Pancreas (tissue), 10 donors: Measurements from ENCODE around the gene FBH1. TPM values are rescaled to one million over a fixed set of nuclear protein-coding genes. Genes with fewer than 3 reads are reported as not detected.

Experiments
- ATAC-seq, 4 donors: fragments of 200-7000 bp; cut with Tn5 transposase; one replicate each; pipeline versions ENCODE4 v1.8.0 to v1.9.1; 2020; ENCODE audit warnings: mild to moderate bottlenecking in 4 of 4, moderate library complexity in 4 of 4
- DNase-seq, 6 donors: peaks; one replicate each; pipeline ENCODE4 v3.0.0-alpha.2; 2020
- FAIRE-seq: peaks from 2 replicates; lab custom pipeline; 2012; peaks lifted over from hg19 to GRCh38; lab: Jason Lieb, UNC
- H3K27ac ChIP-seq, 4 donors: fragments of 200-600 bp; sonication (generic); 1 replicate in 3 of 4; 2 replicates in 1 of 4; pipeline versions ENCODE4 v1.5.0 to v1.8.0; 2020
- H3K27me3 ChIP-seq, 4 donors: fragments of 200-600 bp; one replicate each; pipeline ENCODE4 v1.8.0; 2021
- H3K36me3 ChIP-seq, 3 donors: fragments of 200-600 bp; sonication (generic) in 1 of 3; one replicate each; pipeline versions ENCODE4 v1.5.0 to v1.8.0; 2020 to 2021
- H3K4me1 ChIP-seq, 3 donors: fragments of 200-600 bp; one replicate each; pipeline ENCODE4 v1.8.0; 2021
- H3K4me3 ChIP-seq, 4 donors: fragments of 200-600 bp; sonication (generic) in 2 of 4; one replicate each; pipeline versions ENCODE4 v1.5.0 to v1.8.0; 2020 to 2021
- H3K9me3 ChIP-seq, 4 donors: fragments of 200-600 bp; one replicate each; pipeline ENCODE4 v1.8.0; 2021
- WGBS, 2 donors: extraction: QIAGEN DNeasy Blood & Tissue Kit; methylation state at CpG; one replicate each; pipeline ENCODE4 v1.1.7; 2013; 5-methylcytosine and 5-hydroxymethylcytosine counted together
- intact Hi-C, 3 donors: fragments of 100-400 bp; cut with DNase I; formaldehyde crosslinking; loops; one replicate each; pipeline versions ENCODE4 v1.11.1 to v1.14.2; 2022
- polyA plus RNA-seq, 2 donors: library from polyadenylated mRNA; stranded (reverse); fragments of 200-250 nt; gene quantifications; one replicate each; pipeline ENCODE4 v1.2.3, GENCODE V29; 2013
- total RNA-seq, 6 donors: library from RNA; stranded (reverse); fragmentation: NEBNext Ultra II Directional in 4 of 6; extraction: Animal tissue kit (Norgen Biotek cat#: 25700) in 4 of 6; gene quantifications; one replicate each; pipeline versions ENCODE4 v1.2.1 to v1.2.4, GENCODE V29; 2021 to 2023
- TF ChIP-seq, protein P1 (sequence below), 4 donors: fragments of 200-600 bp; sonication (generic) in 3 of 4; IDR thresholded peaks; one replicate each; pipeline versions ENCODE4 v1.5.0 to v1.8.0; 2021; ENCODE audit warnings: antibody characterized with exemption in 4 of 4
- donor health status: healthy with polysubstance abuse.
- donor health status: DM: no; HTN: no; CAD: no; lungs with moderate emphysema.
- donor health status: DM: no; HTN: no; CAD: no.
- donor health status: control.
- donor health status: control.
- donor health status: Bipolar disorder and iron deficiency.
- donor health status: DM: yes; HTN: yes; CAD: no.
- donor health status: DM: no; HTN: no; CAD: no.
- donor health status: DM: no; HTN: no; CAD: no.
- donor health status: DM: yes; HTN: yes; CAD: no.

The FBH1 gene
- total and polyA plus RNA-seq, 8 donors, result 29.5 to 51.7 (median 36.9) TPM

DNA sequence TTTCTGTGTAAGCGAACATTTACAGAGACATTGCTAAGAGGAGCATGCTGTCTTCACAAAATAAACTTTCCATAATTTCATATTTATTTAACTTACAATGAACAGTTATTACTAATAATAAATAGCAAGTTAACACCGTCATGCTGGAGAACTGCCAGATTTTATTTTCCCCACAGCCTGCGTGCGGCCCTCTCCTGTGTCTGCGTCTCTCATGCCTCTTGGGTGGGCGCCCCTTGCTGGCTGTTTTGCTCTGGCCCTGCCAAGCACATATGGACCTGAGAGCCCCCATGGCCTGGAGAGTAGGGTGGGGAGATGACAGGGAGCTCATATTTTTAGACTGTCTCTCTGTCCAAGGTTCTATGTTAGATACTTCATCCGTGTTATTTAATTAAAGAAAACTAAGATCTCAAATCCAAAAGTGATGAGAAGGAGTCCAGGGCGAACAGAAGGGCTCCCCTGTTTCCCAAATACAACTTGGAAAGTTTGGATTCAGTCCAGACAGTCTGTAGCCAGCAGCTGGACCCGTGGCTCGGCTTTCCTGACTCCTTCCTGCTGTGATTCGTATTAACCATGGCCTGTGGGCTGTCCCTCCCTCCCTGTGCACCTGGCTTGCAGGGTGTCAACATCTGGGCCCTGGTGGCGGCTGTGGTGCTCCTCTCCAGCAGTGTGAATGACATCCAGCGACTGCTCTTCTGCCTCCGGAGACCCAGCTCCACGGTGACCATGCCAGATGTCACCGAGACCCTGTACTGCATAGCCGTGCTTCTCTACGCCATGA is 20.5 kb downstream of the FBH1 start:
- FAIRE-seq (no peak), DNase-seq (no peak), ATAC-seq (peak in 1 of 4 donors; percentile 52)
- Histone ChIP-seq H3K27ac (no peak overlapping the region), H3K4me1 (no peaks in the 10 kb centered on the region), H3K36me3 (peaks cover 8 to 56% (median 32%) of the 10 kb centered on the region in 3 donors), H3K27me3 (no peaks in the 10 kb centered on the region), H3K9me3 (no peaks in the 10 kb centered on the region), H3K4me3 (no peak overlapping the region)
- 85 to 86% methylated on average over 18 of the region's 18 CpGs for WGBS, 2 donors
- intact Hi-C loops, result no loop called here
- TF ChIP-seq, protein P1, sequence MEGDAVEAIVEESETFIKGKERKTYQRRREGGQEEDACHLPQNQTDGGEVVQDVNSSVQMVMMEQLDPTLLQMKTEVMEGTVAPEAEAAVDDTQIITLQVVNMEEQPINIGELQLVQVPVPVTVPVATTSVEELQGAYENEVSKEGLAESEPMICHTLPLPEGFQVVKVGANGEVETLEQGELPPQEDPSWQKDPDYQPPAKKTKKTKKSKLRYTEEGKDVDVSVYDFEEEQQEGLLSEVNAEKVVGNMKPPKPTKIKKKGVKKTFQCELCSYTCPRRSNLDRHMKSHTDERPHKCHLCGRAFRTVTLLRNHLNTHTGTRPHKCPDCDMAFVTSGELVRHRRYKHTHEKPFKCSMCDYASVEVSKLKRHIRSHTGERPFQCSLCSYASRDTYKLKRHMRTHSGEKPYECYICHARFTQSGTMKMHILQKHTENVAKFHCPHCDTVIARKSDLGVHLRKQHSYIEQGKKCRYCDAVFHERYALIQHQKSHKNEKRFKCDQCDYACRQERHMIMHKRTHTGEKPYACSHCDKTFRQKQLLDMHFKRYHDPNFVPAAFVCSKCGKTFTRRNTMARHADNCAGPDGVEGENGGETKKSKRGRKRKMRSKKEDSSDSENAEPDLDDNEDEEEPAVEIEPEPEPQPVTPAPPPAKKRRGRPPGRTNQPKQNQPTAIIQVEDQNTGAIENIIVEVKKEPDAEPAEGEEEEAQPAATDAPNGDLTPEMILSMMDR (IDR thresholded peaks at IDR 0.05), result no peak

DNA sequence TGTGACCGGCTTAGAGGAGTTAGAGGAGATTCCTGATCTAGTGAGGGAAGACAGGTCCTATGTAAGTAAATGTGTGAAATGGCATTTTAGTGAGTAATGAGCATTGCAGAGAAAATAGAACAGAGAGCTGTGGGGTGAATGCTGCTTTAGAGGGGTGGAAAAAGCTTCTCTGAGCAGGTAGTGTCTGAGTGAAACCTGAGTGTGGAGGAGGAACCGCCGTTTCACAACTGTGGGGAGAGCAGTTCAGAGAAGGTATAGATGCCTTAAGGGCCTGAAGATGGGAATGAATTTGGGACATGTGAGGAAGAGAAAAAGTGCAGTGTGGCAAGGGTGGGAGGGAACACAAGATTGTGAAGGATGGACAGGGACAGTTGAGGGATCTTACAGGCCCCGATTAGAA is 21.6 kb downstream of the FBH1 start:
- FAIRE-seq, result no peak
- H3K27me3 ChIP-seq, result no peaks in the 10 kb centered on the region
- H3K27ac ChIP-seq, result no peak overlapping the region
- TF ChIP-seq, protein P1 (IDR thresholded peaks at IDR 0.05), result no peak
- H3K4me1 ChIP-seq, result no peaks in the 10 kb centered on the region
- 95 to 97% methylated on average over 4 of the region's 4 CpGs for WGBS, 2 donors
- H3K9me3 ChIP-seq, result no peaks in the 10 kb centered on the region
- peaks cover 8 to 64% (median 32%) of the 10 kb centered on the region in 3 donors for H3K36me3 ChIP-seq
- intact Hi-C loops, result no loop called here
- H3K4me3 ChIP-seq, result no peak overlapping the region
- ATAC-seq, result no peak
- no peak for DNase-seq

DNA sequence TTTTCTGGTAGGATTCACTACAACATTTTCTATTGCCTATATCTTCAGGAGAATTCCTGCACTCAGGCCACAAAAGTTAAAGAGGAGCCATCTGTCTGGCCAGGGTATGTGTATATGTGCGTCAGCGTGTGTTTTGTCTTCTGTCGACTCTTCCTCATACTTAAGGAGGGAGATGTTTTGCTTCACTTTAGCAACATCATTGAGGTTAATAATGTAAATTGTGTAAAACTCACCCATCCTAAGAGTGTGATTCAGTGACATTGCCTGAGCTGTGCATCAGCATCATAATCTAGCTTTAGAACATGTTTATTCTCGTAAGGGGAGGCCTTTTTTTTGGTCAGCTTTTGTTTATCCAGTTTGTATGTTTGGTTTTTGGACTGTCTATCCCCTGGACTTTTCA is 23.7 kb downstream of the FBH1 start:
- H3K4me3 ChIP-seq, result no peak overlapping the region
- DNase-seq (no peak), ATAC-seq (no peak), FAIRE-seq (no peak)
- TF ChIP-seq, protein P1 (IDR thresholded peaks at IDR 0.05), result no peak
- no peak overlapping the region for H3K27ac ChIP-seq
- no peaks in the 10 kb centered on the region for H3K9me3 ChIP-seq
- peaks cover 8 to 82% (median 47%) of the 10 kb centered on the region in 3 donors for H3K36me3 ChIP-seq
- intact Hi-C loops, result no loop called here
- 97 to 98% methylated on average over 4 of the region's 4 CpGs for WGBS, 2 donors
- no peaks in the 10 kb centered on the region for H3K4me1 ChIP-seq
- no peaks in the 10 kb centered on the region for H3K27me3 ChIP-seq

DNA sequence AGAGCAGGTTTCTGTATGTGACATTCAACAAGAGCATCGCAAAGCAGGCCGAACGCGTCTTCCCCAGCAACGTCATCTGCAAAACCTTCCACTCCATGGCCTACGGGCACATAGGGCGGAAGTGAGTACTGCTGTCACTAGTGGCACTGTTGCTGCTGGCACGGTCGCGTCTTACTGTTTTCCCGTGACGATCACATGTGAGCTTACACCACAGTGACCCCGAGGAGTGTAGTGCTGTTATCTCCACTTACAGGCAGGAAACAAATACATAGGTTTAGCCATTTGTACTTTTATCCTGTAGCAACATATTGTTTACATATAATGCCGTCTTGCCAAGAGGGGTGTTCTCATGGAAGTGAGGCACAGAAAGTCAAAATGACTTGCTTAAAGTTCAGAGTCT is 25.4 kb downstream of the FBH1 start:
- no peak overlapping the region for H3K4me3 ChIP-seq
- DNase-seq (no peak), ATAC-seq (no peak), FAIRE-seq (no peak)
- no peaks in the 10 kb centered on the region for H3K4me1 ChIP-seq
- H3K9me3 ChIP-seq, result no peaks in the 10 kb centered on the region
- TF ChIP-seq, protein P1 (IDR thresholded peaks at IDR 0.05), result no peak
- H3K36me3 ChIP-seq, result peaks cover 4 to 82% (median 32%) of the 10 kb centered on the region in 3 donors
- intact Hi-C loops, result no loop called here
- 90 to 91% methylated on average over 14 of the region's 14 CpGs for WGBS, 2 donors
- no peaks in the 10 kb centered on the region for H3K27me3 ChIP-seq
- no peak overlapping the region for H3K27ac ChIP-seq

DNA sequence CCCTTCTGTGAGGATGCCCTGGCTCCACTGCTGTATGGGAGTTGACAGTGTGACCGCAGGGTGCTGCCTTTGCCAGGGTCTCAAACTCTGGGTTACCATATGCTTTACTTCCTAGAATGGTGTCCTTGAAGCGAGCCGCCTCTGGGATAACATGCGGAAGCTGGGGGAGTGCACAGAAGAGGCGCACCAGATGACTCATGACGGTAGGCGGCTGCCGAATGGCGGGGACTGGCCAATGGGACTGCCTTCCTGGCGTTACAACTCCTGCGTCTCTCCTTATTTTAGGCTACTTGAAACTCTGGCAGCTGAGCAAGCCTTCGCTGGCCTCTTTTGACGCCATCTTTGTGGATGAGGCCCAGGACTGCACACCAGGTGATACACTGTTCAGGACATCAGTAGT is 27.3 kb downstream of the FBH1 start:
- ATAC-seq (no peak), FAIRE-seq (no peak), DNase-seq (no peak)
- no peaks in the 10 kb centered on the region for H3K9me3 ChIP-seq
- no peak overlapping the region for H3K27ac ChIP-seq
- H3K4me3 ChIP-seq, result no peak overlapping the region
- peaks cover 4 to 83% (median 23%) of the 10 kb centered on the region in 3 donors for H3K36me3 ChIP-seq
- H3K27me3 ChIP-seq, result no peaks in the 10 kb centered on the region
- intact Hi-C loops, result no loop called here
- TF ChIP-seq, protein P1 (IDR thresholded peaks at IDR 0.05), result no peak
- 95 to 96% methylated on average over 13 of the region's 13 CpGs for WGBS, 2 donors
- H3K4me1 ChIP-seq, result no peaks in the 10 kb centered on the region
